GM19023 (cell line): Measurements from ENCODE around the gene STOML2.
"Not testable (repeated sequence)": the region's sequence is repeated elsewhere in the genome, so short reads cannot be mapped to it uniquely, and the experiment has no call there.

Experiments
- ATAC-seq: cut with Tn5 transposase; IDR thresholded peaks from one replicate; pipeline ENCODE4 v1.9.1; 2021; ENCODE audit warnings: mild to moderate bottlenecking, moderate library complexity; ENCODE audit not compliant: unreplicated experiment

Gene STOML2, protein sequence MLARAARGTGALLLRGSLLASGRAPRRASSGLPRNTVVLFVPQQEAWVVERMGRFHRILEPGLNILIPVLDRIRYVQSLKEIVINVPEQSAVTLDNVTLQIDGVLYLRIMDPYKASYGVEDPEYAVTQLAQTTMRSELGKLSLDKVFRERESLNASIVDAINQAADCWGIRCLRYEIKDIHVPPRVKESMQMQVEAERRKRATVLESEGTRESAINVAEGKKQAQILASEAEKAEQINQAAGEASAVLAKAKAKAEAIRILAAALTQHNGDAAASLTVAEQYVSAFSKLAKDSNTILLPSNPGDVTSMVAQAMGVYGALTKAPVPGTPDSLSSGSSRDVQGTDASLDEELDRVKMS

DNA sequence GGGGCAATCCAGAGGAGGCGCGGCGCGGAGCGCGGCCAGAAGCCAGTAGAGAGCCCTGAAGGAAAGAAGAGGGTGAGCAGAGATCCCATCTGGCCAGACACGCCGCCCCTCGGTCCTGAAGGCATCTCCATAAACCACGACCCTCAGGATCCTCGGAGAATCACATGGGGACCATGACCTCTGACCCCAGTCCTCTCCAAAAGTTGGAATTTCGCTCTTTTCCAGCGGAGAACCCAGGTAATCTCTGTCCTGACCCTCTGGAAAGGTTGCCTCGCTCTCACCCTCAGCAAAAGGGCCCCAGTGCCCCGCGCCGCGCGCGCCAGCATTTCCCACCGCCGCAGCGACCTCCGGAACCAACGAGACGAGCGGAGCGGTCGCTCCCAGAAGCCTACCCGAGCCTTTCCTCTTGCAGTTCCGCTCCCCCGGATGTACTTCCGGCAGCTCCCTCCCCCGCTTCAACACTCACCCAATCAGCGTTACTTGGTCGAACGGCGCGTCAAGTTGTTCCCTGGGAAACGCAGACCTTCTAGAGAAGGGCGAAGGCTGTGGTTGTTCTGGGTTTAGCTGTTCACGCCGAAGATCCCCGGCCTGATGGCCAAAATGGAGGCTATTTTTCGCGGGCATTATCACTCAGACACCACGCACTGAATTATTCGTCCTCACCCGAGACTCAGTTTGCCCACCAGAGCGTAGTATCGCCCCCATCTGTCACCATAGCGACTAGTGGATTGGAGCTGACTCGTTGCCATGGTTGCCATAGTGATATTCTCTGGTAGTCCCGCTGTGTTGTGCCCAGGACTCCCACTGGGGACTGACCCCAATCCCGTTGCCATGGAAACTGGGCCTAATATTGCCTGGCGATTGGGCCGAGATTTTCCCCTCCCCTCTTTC, at the start of gene STOML2:
Gene STOML2, minus strand, starts transcription at position 363 of the 891 bp plus-strand sequence. Its CDS starts 37 bp downstream, at position 326.
- peak; percentile 97 for ATAC-seq

DNA sequence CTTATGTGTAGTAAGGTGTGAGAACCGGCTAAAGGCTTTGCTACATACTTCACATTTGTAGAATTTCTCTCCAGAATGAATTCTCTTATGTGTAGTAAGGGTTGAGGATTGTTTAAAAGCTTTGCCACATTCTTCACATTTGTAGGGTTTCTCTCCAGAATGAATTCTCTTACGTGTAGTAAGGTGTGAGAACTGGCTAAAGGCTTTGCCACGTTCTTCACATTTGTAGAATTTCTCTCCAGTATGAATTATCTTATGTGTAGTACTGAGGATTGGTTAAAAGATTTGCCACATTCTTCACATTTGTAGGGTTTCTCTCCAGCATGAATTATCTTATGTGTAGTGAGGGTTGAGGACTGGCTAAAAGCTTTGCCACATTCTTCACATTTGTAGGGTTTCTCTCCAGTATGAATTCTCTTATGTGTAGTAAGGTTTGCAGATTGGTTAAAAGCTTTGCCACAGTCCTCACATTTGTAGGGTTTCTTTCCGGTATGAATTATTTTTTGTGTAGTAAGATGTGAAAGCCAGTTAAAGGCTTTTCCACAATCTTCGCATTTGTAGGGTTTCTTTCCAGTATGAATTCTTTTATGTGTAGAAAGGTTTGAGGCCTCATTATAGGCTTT, 45.1 kb upstream of the STOML2 start:
- ATAC-seq = not testable (repeated sequence)

DNA sequence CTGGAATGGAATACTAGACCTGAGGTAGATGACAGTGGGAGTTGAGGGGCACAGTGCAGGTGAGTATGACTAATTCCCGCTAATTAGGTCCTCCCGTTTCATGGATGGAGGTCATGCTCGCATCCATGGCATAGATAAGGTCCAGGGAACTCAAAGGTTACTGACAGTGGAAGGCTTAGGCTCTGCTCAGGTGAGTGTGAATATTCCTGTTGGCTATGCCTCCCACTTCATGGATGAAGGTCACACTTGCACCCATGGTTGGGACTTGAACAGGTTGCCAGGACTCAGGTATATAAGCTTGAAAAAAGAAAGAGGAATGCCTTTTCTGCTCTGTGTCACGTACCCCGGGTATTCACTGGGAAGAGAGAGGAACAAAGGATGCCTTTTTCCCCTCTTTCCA, 39.1 kb upstream of the STOML2 start:
- no peak for ATAC-seq

DNA sequence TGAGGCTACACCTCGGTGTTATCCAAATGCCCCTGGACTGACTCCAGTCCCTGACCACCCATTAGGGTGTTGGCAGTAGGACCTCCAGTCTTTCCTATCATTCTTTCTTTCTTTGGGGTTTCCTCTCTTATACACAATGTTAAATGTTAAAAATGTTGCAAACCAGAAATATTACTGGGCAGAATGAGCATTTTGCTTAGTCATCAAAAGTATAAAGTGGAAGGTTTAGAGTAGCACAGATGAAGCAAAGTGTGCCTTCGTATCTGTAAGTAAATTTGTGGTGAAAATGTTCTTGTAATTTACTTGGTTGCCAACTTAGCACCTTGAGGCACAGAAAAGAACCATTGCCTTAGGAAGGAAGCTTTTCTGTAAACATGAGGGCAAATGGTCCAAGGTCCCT, 37.2 kb upstream of the STOML2 start:
- no peak for ATAC-seq

DNA sequence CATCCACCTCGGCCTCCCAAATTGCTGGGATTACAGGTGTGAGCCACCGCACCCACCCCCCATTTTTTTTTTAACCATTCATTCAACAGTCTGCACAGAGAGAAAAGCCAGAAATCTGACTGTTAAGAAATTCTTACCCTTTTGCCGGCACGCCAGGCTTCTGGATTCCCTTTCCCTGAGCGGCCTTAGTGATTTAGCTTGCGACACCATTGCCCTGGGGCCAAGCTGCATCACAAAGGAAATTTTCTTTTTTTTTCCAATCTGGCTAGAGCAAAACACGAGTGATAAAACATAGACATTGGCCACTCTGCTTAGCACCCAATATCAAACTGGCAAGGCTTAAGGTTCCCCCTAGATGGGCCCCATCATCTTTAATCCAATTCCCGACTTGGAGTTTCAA, 33.9 kb upstream of the STOML2 start:
- ATAC-seq = no peak

DNA sequence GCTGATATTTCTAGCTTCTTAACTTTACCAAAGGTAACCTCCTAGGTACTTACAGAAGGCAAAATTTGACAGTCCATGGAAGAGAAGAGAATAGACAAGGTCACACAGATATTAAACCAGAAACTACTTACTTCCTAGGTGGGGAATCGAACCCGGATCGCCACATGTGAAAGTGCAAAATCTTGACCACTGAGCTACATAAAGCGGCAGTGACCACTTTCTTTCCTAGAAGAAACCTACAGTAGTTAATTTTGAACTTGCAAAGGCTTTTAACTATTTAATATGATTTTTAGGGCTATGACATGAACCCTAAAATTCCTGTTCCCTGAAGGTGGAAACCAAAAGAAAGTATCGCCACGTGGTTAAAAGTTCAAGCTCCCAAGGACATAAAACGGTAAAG, 33.1 kb upstream of the STOML2 start:
- no peak for ATAC-seq

DNA sequence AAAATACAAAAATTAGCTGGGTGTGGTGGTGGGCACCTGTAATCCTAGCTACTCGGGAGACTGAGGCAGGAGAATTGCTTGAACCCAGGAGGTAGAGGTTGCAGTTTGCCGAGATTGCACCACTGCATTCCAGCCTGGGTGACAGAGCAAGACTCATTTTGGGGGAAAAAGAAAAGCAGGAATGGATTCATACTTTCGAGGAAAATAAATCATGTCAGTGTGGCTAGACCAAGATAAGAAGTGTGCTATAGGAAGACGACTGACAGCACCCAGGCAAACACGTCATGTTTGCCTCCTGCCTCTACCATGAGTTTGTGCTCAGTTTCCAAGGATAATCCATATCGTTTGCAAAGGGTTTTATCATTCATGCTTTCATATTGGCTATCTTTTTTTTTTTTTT, 32.0 kb upstream of the STOML2 start:
- no peak for ATAC-seq

DNA sequence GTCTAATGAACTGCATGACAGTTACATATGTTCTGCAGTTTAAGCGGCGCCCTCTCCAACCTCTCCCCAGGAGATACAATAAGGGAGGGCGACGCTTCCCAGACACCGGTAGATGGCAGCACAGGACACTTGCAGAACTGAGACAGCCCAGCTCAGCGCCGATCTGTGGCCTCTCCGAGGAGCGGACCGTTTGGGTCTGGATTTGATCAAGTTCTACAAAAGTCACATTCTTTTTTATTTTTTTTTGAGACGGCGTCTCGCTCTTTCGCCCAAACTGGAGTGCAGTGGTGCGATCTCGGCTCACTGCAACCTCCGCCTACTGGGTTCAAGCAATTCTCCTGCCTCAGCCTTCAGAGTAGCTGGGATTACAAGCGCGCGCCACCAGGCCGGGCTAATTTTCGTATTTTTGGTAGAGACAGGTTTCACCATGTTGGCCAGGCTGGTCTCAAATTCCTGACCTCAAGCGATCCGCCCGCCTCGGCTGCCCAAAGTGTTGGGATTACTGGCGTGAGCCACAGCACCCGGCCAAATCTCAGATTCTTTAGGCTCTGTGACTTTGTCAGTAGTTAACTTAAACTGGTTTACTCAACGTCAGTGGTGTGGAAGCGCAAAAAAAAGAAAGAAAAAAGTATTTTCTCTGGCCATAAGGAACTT, 14.1 kb upstream of the STOML2 start:
- peak; percentile 47 for ATAC-seq

DNA sequence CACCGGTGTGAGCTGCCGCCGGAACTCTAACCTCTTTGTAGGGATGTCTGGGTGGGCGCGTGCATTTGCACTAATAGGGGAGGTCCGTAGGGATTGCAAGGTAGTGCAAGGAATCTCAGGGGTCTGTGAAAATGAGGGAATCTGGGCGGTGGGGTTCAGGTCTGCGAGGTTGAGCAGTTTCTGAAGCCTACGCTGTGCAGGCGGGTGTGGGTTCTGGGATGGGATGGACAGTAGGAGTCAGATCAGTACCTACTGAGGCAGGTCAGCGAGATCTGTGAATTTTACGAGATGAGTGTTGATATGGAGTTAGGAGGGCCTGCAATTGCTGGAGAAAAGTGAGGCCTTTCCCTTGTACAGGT, 13.6 kb upstream of the STOML2 start:
- no peak for ATAC-seq

DNA sequence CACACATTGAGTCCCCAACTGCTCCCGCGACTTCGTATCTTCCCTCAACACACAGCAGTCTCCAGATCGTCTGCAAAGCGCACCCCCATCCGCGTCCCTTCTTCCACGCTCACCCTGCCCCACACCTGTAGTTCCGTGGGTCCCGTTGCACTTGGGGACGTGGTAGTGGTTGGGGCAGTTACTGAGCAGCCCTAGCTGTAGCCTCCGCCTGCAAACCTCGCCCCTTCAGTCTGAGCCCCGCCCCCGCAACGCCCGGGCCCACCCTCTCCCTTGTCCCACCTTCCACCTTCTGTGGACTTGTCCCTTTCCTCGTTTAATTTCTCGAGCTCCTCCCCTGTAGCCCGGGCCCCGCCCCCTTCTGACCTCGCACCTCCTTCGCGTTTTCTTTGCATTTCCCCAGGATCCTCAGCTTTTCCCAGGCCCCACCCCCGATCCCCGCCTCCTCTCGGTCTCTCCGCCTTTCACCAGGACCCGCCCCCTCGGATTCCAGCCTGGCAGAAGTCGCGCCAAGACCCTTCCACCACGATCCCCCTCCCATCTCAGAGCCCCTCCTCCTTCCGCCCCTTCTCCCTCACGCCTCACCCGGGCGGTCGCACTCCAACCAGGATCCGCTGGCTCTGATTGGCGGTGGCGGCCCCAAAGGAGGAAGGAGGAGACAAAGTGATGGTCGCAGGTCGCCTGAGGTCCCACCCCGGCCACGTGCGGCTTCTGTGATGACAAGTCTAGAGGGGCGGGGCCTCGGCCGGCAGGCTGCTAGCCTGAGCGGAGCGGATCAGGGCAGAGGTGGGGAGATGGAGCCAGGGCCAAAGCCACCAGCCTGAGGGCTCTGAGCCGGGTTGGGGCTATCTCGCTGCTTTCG, 13.0 kb upstream of the STOML2 start, which contains the start of gene ATOSB:
Gene ATOSB, minus strand, starts transcription at position 183 of the 859 bp plus-strand sequence. CDS start 7,588 bp downstream, outside the sequence.
- peak; percentile 71 for ATAC-seq

DNA sequence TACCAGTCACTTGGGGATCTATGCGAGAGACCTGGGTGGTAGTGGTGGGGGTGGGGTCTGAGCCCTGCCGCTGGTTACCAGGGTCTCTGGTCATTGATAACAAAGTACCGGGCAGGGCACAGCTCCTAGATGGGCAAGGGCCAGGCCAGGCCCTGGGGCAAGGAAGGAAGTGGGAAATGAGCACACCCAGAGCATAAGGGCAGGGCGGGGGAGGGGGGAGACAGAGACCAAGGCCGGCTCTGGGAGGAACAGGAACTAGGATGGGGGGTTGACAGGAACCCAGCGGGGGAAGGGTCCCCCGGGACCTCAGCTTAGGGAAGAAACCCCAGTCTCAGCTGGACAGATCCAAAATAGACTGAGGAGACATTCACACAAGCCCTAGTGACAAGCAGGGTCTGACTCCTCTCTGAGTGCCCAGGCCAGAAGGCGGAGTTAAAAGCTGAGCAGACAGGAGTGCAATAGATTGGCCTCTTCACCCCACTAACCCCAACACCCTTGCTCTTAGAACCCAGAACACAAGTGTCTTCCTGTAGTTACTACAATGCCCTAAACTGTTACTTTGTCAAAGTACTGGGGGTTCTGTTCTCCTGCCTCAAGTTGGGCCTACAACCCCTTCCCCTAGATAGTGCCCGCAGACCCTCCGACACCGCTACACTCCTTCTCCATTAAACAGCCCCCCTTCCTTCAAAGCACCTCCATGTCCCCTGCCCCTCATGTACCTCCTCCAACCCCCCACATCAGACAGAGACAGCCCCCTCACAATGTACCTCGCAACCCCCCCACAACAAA, 12.1 kb upstream of the STOML2 start:
- no peak for ATAC-seq

DNA sequence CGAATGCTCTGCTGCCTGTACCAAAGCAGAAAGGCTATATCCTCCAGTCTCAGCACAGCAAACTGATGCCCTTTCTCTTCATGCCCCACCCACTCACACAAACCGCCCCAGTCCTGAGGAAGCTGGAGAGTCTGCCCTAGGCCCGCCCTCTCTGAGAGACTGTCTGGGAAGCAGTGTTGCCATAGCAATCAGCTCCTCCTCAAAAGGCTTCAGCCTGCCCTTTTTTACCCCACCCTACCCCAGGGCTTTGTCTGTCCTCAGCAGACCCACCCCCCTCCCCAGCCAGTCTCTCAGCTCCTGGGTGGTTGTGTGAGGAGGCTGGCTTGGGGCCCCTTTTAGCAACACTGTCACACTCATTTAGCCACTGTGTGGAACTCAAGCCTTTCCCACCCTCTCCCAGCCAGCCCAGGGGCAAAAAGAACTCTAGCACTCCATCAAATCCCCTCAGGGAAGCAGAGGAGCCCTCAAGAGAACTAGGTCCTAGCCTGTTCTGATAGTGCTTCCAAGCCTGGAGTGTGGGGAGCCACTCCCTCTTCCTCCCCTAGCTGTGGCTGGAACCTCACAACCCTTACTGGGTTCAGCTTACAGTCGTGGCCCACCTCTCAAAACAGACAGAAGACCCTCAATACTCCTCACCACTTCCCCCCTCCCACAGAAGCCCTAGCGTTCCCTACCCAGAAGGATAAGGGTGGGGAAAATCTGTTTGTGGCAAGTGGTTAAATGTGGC, 11.3 kb upstream of the STOML2 start:
- no peak for ATAC-seq

DNA sequence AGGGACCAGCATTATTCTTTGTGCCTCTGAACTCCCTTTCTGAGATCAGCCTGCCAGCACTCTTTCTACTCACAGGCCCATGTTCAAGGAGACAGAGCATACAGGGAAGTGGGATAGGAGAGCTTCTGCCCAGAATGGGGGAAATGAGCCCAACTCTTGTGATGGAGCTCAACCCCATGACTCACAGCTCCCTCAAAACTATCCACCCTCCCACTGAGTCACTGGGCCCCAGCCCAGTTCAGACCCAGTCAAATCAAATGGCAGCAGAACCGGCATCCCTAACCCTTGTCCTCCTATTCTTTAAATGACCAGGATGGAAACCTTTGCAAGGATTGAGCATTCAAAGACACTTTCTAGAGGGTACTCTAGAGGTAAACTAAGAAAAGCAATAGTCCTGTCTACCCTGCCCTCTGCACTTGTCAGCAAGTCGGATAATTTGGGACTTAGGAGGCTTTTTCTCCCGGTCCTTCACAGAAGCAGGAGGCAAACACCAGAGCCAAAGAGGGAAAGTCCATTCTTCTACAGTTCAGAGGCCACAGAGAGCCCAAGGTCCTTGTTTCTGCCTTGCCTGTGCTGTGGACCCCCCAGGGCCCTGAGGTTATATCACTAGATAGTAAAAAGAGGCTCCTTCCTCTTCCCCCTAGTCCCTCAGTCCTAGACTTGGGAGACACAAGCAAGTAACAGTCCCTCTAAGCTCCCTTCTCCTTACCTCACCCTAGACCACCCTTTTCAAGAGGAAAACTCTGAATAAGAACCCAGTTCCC, 9.5 kb upstream of the STOML2 start:
- ATAC-seq = no peak

DNA sequence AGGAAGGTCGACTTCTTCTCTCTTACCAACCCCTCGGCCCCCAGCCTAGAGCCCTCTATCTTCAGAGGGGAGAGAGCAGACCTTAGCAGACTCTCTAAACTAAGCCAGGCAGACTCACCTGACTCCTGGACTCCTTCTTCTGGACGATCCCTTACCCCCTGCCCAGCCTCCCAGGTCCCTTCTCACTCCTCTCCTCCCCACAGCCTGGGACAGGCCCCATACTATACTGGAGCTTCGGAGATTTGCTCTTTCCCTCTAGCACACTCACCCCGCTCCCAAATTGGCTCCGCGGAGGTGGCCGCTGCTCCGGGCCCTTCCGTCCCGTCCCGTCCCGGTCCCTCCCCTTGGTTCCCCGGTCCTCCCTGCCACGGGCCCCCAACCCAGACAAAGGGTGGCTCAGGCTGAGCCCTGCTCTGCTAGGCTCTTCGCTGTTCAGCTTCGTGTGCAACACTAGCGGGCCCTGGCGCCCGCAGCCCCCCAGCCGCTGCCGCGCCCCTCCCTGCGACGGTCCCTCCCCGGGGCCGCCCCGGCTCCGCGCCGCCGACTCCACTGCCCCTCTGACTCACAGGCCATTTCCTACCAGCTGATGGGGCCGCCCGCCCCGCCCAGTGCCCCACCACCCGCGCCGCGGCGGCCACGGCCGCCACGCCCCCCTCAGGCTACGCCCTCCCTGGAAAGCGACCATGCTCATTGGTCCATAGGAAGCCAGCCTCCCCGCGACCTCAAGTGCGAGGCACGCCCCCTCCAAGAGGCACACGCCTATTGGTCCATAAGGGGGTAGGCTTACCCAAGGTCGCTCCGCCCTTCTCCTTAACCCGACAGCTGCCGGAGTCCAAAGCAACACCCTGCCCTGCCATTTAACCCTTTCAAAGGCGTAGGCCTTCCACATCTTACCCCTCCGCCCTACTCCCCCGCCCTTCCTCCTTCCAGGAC, 8.3 kb upstream of the STOML2 start:
- ATAC-seq = peak; percentile 68

DNA sequence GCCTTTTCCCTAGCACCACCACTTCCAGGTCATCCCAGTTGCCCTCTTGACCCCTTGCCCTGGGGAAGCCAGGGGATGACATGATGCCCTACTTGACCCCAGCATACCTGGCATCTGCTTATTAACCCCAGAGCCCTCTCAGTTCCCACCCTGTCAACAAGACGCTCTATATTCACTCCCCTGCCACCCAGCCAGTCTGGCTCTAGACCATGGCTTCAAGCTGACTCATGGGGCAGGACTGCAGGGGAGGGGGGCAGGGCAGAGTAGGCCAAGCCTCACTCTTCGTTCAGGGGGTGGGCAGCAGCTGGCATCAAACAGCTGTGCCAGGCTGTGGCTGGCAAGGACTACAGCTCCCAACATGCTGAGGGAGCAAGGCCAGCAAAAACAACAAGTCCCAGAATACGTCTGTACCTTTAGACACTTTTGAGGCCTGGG, 7.4 kb upstream of the STOML2 start:
- ATAC-seq = no peak

DNA sequence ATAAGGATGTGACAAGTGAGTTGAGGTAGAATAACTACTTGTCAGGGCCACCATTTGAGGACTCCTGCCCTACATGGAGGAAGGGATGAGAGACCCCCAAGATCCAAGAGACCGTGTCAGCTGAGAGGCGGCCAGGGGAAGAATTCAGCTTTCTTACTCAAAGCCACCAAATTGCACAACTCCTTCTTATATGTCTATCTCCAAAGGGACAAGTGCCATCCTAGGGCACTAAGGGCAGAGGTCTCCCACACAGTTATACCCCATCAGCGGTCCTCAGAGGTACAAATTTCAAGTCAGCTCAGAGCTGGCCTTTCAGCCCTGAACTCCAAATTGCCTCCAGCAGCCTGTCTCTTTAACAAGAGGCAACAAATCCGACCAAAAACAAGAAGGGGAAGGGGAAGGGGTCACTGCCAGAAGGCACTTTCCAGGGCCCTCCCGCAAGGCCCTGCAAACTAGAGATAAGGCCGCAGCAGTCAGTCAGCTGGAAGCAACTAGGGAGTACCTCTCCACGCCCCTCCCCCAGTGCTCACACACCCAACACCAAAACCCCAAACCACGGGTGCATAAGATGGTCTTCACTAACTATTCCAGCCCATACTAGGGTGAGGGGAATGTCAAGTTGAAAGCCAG, 6.1 kb upstream of the STOML2 start:
- no peak for ATAC-seq
